Loucy (cell line): ENCODE data around the gene MAP2.

Experiments used
- H2AFZ ChIP-seq: fragments of 200-600 bp; sonication (generic); 2 replicates; pipeline ENCODE4 v1.6.0; 2016; ENCODE audit warnings: antibody characterized with exemption, mild to moderate bottlenecking, low read length, moderate library complexity
- H3F3A ChIP-seq: fragments of 200-600 bp; 2 replicates; pipeline ENCODE4 v1.6.0; 2016; ENCODE audit warnings: antibody characterized with exemption, low read depth, mild to moderate bottlenecking
- H3K27me3 ChIP-seq: fragments of 200-600 bp; sonication (generic); 2 replicates; pipeline ENCODE4 v1.6.1; 2014; ENCODE audit warnings: low read length, mild to moderate bottlenecking; ENCODE audit not compliant: insufficient read depth, poor library complexity, severe bottlenecking
- H3K36me3 ChIP-seq: fragments of 200-600 bp; sonication (generic); 2 replicates; pipeline ENCODE4 v1.6.1; 2016; ENCODE audit warnings: low read length; ENCODE audit not compliant: insufficient read depth
- H3K4me1 ChIP-seq: fragments of 200-600 bp; sonication (generic); 2 replicates; pipeline ENCODE4 v1.5.1; 2014; ENCODE audit warnings: low read length, mild to moderate bottlenecking; ENCODE audit not compliant: insufficient read depth, poor library complexity, severe bottlenecking
- H3K4me2 ChIP-seq: fragments of 200-600 bp; sonication (generic); 2 replicates; pipeline ENCODE4 v1.6.0; 2014; ENCODE audit warnings: antibody characterized with exemption, low read length, low read depth, mild to moderate bottlenecking; ENCODE audit not compliant: poor library complexity, severe bottlenecking
- H3K4me3 ChIP-seq: fragments of 200-600 bp; sonication (generic); 2 replicates; pipeline ENCODE4 v1.5.1; 2014; ENCODE audit warnings: low read length, mild to moderate bottlenecking, mixed read lengths; ENCODE audit not compliant: poor library complexity, severe bottlenecking
- H3K79me2 ChIP-seq: fragments of 200-600 bp; sonication (generic); 2 replicates; pipeline ENCODE4 v1.6.1; 2014; ENCODE audit warnings: low read length; ENCODE audit not compliant: insufficient read depth
- H3K9ac ChIP-seq: fragments of 200-600 bp; sonication (generic); 2 replicates; pipeline ENCODE4 v1.6.0; 2014; ENCODE audit warnings: mild to moderate bottlenecking, low read depth, low read length, moderate library complexity; ENCODE audit not compliant: poor library complexity, severe bottlenecking
- H3K9me2 ChIP-seq: fragments of 200-600 bp; sonication (generic); replicated peaks from 2 replicates; pipeline ENCODE4 v1.6.1; 2016; ENCODE audit warnings: low read depth, low read length, mixed read lengths
- H3K9me3 ChIP-seq: fragments of 200-600 bp; sonication (generic); 2 replicates; pipeline ENCODE4 v1.6.1; 2014; ENCODE audit warnings: mild to moderate bottlenecking, antibody characterized with exemption, low read length, low read depth; ENCODE audit not compliant: insufficient read depth
- H4K20me1 ChIP-seq: fragments of 200-600 bp; sonication (generic); 2 replicates; pipeline ENCODE4 v1.6.0; 2014; ENCODE audit warnings: antibody characterized with exemption, low read length, mild to moderate bottlenecking; ENCODE audit not compliant: insufficient read depth, poor library complexity, severe bottlenecking
- EZH2phosphoT487 ChIP-seq: fragments of 200-600 bp; IDR thresholded peaks from 2 replicates; pipeline ENCODE4 v1.6.1; 2018; ENCODE audit warnings: antibody characterized with exemption, mild to moderate bottlenecking, moderate library complexity, borderline replicate concordance
- TF ChIP-seq, protein P1 (sequence below): fragments of 200-600 bp; sonication (generic); conservative IDR thresholded peaks from 2 replicates; pipeline ENCODE4 v1.5.1; 2014; ENCODE audit warnings: mild to moderate bottlenecking, antibody characterized with exemption, low read length

MAP2 gene

GRCh38 chr2:209600341-209601171 is 176.7 kb downstream of the MAP2 start:
- Histone ChIP-seq H3K4me2 (no peak overlapping the region), H2AFZ (no peak overlapping the region), H3K9me3 (no peaks in the 10 kb centered on the region), H3K9ac (no peak overlapping the region), H4K20me1 (no peaks in the 10 kb centered on the region), H3F3A (no peaks in the 10 kb centered on the region), H3K79me2 (no peaks in the 10 kb centered on the region), H3K9me2 (no peaks in the 10 kb centered on the region), H3K27me3 (no peaks in the 10 kb centered on the region), H3K4me3 (no peak overlapping the region), H3K4me1 (no peaks in the 10 kb centered on the region), H3K36me3 (no peaks in the 10 kb centered on the region)
- TF ChIP-seq EZH2phosphoT487 = no peak
- TF ChIP-seq, protein P1, sequence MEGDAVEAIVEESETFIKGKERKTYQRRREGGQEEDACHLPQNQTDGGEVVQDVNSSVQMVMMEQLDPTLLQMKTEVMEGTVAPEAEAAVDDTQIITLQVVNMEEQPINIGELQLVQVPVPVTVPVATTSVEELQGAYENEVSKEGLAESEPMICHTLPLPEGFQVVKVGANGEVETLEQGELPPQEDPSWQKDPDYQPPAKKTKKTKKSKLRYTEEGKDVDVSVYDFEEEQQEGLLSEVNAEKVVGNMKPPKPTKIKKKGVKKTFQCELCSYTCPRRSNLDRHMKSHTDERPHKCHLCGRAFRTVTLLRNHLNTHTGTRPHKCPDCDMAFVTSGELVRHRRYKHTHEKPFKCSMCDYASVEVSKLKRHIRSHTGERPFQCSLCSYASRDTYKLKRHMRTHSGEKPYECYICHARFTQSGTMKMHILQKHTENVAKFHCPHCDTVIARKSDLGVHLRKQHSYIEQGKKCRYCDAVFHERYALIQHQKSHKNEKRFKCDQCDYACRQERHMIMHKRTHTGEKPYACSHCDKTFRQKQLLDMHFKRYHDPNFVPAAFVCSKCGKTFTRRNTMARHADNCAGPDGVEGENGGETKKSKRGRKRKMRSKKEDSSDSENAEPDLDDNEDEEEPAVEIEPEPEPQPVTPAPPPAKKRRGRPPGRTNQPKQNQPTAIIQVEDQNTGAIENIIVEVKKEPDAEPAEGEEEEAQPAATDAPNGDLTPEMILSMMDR = no peak

- H3K4me3 ChIP-seq = no peak overlapping the region
- H2AFZ ChIP-seq = no peak overlapping the region
- H4K20me1 ChIP-seq = no peaks in the 10 kb centered on the region
- H3K36me3 ChIP-seq = no peaks in the 10 kb centered on the region
- H3K9me3 ChIP-seq = no peaks in the 10 kb centered on the region
- no peaks in the 10 kb centered on the region for H3K79me2 ChIP-seq
- H3K9me2 ChIP-seq = no peaks in the 10 kb centered on the region
- H3K27me3 ChIP-seq = no peaks in the 10 kb centered on the region
- H3K4me2 ChIP-seq = no peak overlapping the region
- no peak overlapping the region for H3K9ac ChIP-seq
- no peaks in the 10 kb centered on the region for H3F3A ChIP-seq
- TF ChIP-seq EZH2phosphoT487 = no peak
- TF ChIP-seq, protein P1 = no peak
- H3K4me1 ChIP-seq = no peaks in the 10 kb centered on the region
Measured at GRCh38 chr2:209601497-209601896, 177.7 kb downstream of the MAP2 start.

DNA sequence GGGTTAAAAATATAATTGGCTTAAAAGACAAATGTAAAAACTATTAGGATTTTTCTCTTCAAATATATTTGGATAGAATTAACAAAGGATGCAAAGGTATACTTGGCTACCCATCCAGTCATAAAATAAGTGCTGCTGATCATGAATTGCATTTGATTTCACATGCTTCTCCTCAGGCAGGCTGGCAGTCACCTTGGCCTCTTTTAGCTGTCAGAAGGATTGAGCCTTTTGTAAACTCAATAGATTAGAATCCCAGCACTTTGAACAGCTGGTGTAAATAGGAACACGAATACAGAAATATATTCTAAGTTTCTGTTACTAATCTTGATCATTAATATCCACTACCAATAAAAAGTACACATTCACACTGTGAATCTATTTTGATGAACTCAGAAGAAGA is 178.4 kb downstream of the MAP2 start:
- H3K4me1 ChIP-seq = no peaks in the 10 kb centered on the region
- H3K4me2 ChIP-seq = no peak overlapping the region
- no peaks in the 10 kb centered on the region for H3K36me3 ChIP-seq
- no peaks in the 10 kb centered on the region for H3K9me3 ChIP-seq
- H3K9ac ChIP-seq = no peak overlapping the region
- H3K27me3 ChIP-seq = no peaks in the 10 kb centered on the region
- no peaks in the 10 kb centered on the region for H3K9me2 ChIP-seq
- H3K4me3 ChIP-seq = no peak overlapping the region
- TF ChIP-seq, protein P1 = no peak
- no peak for TF ChIP-seq EZH2phosphoT487
- H3F3A ChIP-seq = no peaks in the 10 kb centered on the region
- H2AFZ ChIP-seq = no peak overlapping the region
- no peaks in the 10 kb centered on the region for H4K20me1 ChIP-seq
- no peaks in the 10 kb centered on the region for H3K79me2 ChIP-seq
